Measurements from ENCODE around the gene TAP1.

Gene TAP1

DNA sequence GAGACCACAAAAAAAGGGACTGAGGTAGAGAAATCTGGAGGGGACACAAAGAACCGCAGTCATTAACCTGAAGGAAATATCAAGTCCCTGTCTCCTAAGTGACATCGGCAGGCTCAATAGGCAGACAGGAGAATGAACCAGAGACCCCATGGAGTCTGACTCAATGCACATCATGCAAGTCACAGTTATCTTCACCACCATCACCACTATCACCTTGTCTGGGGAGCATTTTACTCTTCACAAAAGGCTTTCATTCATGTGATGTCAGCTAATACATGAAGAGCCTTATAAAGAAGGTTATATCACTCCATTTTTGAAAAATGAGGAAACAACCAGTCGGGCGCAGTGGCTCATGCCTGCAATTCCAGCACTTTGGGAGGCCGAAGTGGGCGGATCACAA, 4.4 kb downstream of the TAP1 start:
- peaks cover 2% of the 10 kb centered on the region for H3K4me1 ChIP-seq (ENCODE audit: insufficient read depth, insufficient read length)

GRCh38 chr6:32847795-32848194, 5.7 kb downstream of the TAP1 start:
- Histone ChIP-seq H3K9ac (ENCODE audit: insufficient read length, low read depth) (no peak overlapping the region), H3K27me3 (ENCODE audit: insufficient read depth, insufficient read length) (peaks cover 76% of the 10 kb centered on the region), H3K4me3 (ENCODE audit: insufficient read length, low read depth) (no peak overlapping the region), H3K4me1 (ENCODE audit: insufficient read depth, insufficient read length) (peaks cover 2% of the 10 kb centered on the region), H3K36me3 (ENCODE audit: insufficient read depth, insufficient read length, low read length) (no peaks in the 10 kb centered on the region), H3K9me3 (ENCODE audit: insufficient read depth, low read length) (no peaks in the 10 kb centered on the region)
- TF ChIP-seq ZNF274 (IDR thresholded peaks at IDR 0.05; ENCODE audit: low read depth, low read length) (no peak), YY1 (IDR thresholded peaks at IDR 0.05; ENCODE audit: insufficient read depth, insufficient read length) (no peak), SUZ12 (IDR thresholded peaks at IDR 0.05; ENCODE audit: extremely low read depth, insufficient read depth, insufficient read length) (no peak)
- no peak for DNase-seq (ENCODE audit: low read depth, low spot score)

More for the DNA sequence above, 4.4 kb downstream of the TAP1 start:
- no peak for TF ChIP-seq YY1 (IDR thresholded peaks at IDR 0.05; ENCODE audit: insufficient read depth, insufficient read length)
- TF ChIP-seq SUZ12 (IDR thresholded peaks at IDR 0.05; ENCODE audit: extremely low read depth, insufficient read depth, insufficient read length), result no peak
- no peak for TF ChIP-seq ZNF274 (IDR thresholded peaks at IDR 0.05; ENCODE audit: low read depth, low read length)
- Histone ChIP-seq H3K9me3 (ENCODE audit: insufficient read depth, low read length) (no peaks in the 10 kb centered on the region), H3K9ac (ENCODE audit: insufficient read length, low read depth) (no peak overlapping the region), H3K36me3 (ENCODE audit: insufficient read depth, insufficient read length, low read length) (no peaks in the 10 kb centered on the region), H3K27me3 (ENCODE audit: insufficient read depth, insufficient read length) (peaks cover 73% of the 10 kb centered on the region), H3K4me3 (ENCODE audit: insufficient read length, low read depth) (no peak overlapping the region)
- no peak for DNase-seq (ENCODE audit: low read depth, low spot score)

GRCh38 chr6:32847004-32847403, 6.5 kb downstream of the TAP1 start:
- Histone ChIP-seq H3K27me3 (ENCODE audit: insufficient read depth, insufficient read length) (peaks cover 76% of the 10 kb centered on the region), H3K9me3 (ENCODE audit: insufficient read depth, low read length) (no peaks in the 10 kb centered on the region; the same call in 1 of the 2 replicates), H3K9ac (ENCODE audit: insufficient read length, low read depth) (no peak overlapping the region), H3K4me1 (ENCODE audit: insufficient read depth, insufficient read length) (peaks cover 2% of the 10 kb centered on the region), H3K36me3 (ENCODE audit: insufficient read depth, insufficient read length, low read length) (no peaks in the 10 kb centered on the region), H3K4me3 (ENCODE audit: insufficient read length, low read depth) (no peak overlapping the region)
- TF ChIP-seq YY1 (IDR thresholded peaks at IDR 0.05; ENCODE audit: insufficient read depth, insufficient read length) (no peak), SUZ12 (IDR thresholded peaks at IDR 0.05; ENCODE audit: extremely low read depth, insufficient read depth, insufficient read length) (no peak), ZNF274 (IDR thresholded peaks at IDR 0.05; ENCODE audit: low read depth, low read length) (no peak)
- no peak for DNase-seq (ENCODE audit: low read depth, low spot score)

- Histone ChIP-seq H3K4me1 (ENCODE audit: insufficient read depth, insufficient read length) (peaks cover 2% of the 10 kb centered on the region), H3K27me3 (ENCODE audit: insufficient read depth, insufficient read length) (peaks cover 74% of the 10 kb centered on the region), H3K9me3 (ENCODE audit: insufficient read depth, low read length) (no peaks in the 10 kb centered on the region; the same call in 1 of the 2 replicates), H3K9ac (ENCODE audit: insufficient read length, low read depth) (no peak overlapping the region), H3K36me3 (ENCODE audit: insufficient read depth, insufficient read length, low read length) (no peaks in the 10 kb centered on the region), H3K4me3 (ENCODE audit: insufficient read length, low read depth) (no peak overlapping the region)
- no peak for TF ChIP-seq SUZ12 (IDR thresholded peaks at IDR 0.05; ENCODE audit: extremely low read depth, insufficient read depth, insufficient read length)
- no peak for TF ChIP-seq ZNF274 (IDR thresholded peaks at IDR 0.05; ENCODE audit: low read depth, low read length)
- no peak for TF ChIP-seq YY1 (IDR thresholded peaks at IDR 0.05; ENCODE audit: insufficient read depth, insufficient read length)
- no peak for DNase-seq (ENCODE audit: low read depth, low spot score)
Observed at GRCh38 chr6:32845384-32845884, 8.1 kb downstream of the TAP1 start.

DNA sequence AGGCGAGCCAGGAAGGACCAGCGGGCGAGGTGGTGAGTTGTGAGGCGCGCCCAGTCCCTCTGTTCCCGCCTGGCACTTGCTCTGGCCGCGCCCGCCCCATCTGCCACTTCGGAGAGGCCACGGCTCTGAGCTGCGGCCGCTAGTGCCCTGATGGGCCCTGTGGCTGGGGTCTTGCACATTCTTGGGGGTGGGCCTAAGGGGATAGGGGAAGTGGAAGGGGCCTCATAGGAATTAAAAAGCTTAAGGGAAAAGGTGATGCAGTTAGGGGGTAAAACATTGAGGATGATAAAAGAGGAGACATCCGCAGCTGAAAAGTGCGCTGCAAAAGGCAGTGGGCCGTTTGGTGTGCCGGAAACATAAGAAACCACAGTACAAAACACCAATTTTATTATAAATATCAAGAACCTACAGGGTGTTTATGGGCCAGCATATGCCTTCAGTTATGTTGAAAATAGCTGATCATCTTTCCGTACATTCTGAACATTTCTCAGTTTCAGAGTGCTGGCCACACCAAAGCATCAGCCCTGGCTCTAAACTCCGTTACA, 8.6 kb downstream of the TAP1 start:
- H3K9ac ChIP-seq (ENCODE audit: insufficient read length, low read depth), result no peak overlapping the region
- TF ChIP-seq SUZ12 (IDR thresholded peaks at IDR 0.05; ENCODE audit: extremely low read depth, insufficient read depth, insufficient read length), result no peak
- no peak for TF ChIP-seq ZNF274 (IDR thresholded peaks at IDR 0.05; ENCODE audit: low read depth, low read length)
- no peak for TF ChIP-seq YY1 (IDR thresholded peaks at IDR 0.05; ENCODE audit: insufficient read depth, insufficient read length)
- peaks cover 73% of the 10 kb centered on the region for H3K27me3 ChIP-seq (ENCODE audit: insufficient read depth, insufficient read length)
- no peak for DNase-seq (ENCODE audit: low read depth, low spot score)
- peak overlapping the region; percentile 50 for H3K4me3 ChIP-seq (ENCODE audit: insufficient read length, low read depth)
- peaks cover 2% of the 10 kb centered on the region for H3K4me1 ChIP-seq (ENCODE audit: insufficient read depth, insufficient read length)
- no peaks in the 10 kb centered on the region for H3K36me3 ChIP-seq (ENCODE audit: insufficient read depth, insufficient read length, low read length)
- no peaks in the 10 kb centered on the region; the same call in 1 of the 2 replicates for H3K9me3 ChIP-seq (ENCODE audit: insufficient read depth, low read length)

DNA sequence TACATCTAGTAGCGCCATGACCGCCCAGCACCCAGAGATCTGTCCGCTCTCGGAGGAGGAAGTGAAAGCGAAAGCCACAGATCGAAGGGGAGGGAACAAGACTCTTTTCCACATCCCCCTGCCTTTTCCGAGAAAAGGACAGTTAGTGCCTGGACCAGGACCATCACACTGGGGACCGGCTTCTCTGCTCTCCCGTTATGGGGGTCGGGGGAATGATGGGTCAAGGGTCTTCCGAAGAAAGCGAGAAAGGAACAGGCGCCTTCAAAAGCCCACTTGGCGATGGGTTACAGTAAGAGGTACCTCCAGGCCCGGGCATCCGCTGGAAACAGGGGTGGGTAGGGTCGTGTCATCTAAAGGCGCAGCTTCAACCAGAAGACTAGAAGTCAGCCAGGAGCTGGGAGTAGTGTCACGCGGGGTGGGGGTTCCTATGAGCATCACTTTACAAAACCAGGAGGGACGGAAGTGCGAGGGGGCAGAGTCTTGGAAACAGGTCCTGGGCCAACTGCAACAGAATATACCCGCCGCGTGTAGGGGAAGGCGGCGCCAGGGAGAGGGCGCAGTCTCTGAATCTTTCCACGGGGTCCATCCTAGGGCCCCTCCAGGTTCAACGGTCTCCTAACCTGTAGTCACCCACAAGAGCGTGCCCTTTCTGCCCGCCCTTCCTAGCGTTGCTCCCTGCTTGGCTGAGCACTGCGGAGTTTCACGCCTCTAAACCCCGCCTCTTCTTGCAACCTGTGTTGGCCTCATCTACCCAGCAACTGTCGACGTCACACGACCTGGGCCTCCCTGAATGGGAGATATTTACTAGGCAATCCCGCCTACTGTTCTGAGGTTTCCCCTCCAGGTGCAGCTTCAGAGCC, 9.3 kb downstream of the TAP1 start, which contains the start of gene PSMB8:
PSMB8 (minus strand) TSS at position 69 of the 860 bp plus-strand sequence; CDS start at position 18, 51 bp downstream.
- Histone ChIP-seq H3K9ac (ENCODE audit: insufficient read length, low read depth) (peak within 1 kb of the TSS; percentile 64), H3K4me3 (ENCODE audit: insufficient read length, low read depth) (peak within 1 kb of the TSS; percentile 50), H3K4me1 (ENCODE audit: insufficient read depth, insufficient read length) (peaks cover 2% of the 10 kb centered on the region), H3K36me3 (ENCODE audit: insufficient read depth, insufficient read length, low read length) (no peaks in the 10 kb centered on the region), H3K27me3 (ENCODE audit: insufficient read depth, insufficient read length) (peaks cover 71% of the 10 kb centered on the region), H3K9me3 (ENCODE audit: insufficient read depth, low read length) (no peaks in the 10 kb centered on the region; the same call in 1 of the 2 replicates)
- no peak for TF ChIP-seq YY1 (IDR thresholded peaks at IDR 0.05; ENCODE audit: insufficient read depth, insufficient read length)
- TF ChIP-seq ZNF274 (IDR thresholded peaks at IDR 0.05; ENCODE audit: low read depth, low read length), result no peak
- no peak for TF ChIP-seq SUZ12 (IDR thresholded peaks at IDR 0.05; ENCODE audit: extremely low read depth, insufficient read depth, insufficient read length)
- peak; percentile 72 for DNase-seq (ENCODE audit: low read depth, low spot score)
